Smooth muscle cell (in vitro differentiated cells): ENCODE measurements around the gene SELENOP. TPM values are rescaled to one million over a fixed set of nuclear protein-coding genes. Genes with fewer than 3 reads are reported as not detected.

ENCODE experiments used
- DNase-seq: peaks from one replicate; lab custom pipeline; 2025; ENCODE audit not compliant: unreplicated experiment; lab: John Stamatoyannopoulos, UW
- H2AFZ ChIP-seq: fragments of 200-600 bp; sonication (generic); 2 replicates; pipeline ENCODE4 v1.6.0; 2016; ENCODE audit warnings: antibody characterized with exemption, low read depth, mild to moderate bottlenecking
- H3F3A ChIP-seq: fragments of 200-600 bp; sonication (generic); 2 replicates; pipeline ENCODE4 v1.6.0; 2017; ENCODE audit warnings: antibody characterized with exemption, low read depth
- H3K27ac ChIP-seq: fragments of 200-600 bp; sonication (generic); 2 replicates; pipeline ENCODE4 v1.5.1; 2016; ENCODE audit warnings: low read depth, mild to moderate bottlenecking
- H3K27me3 ChIP-seq: fragments of 200-600 bp; sonication (generic); 2 replicates; pipeline ENCODE4 v1.6.1; 2016; ENCODE audit warnings: low read depth, mild to moderate bottlenecking
- H3K36me3 ChIP-seq: fragments of 200-600 bp; sonication (generic); 2 replicates; pipeline ENCODE4 v1.5.1; 2016; ENCODE audit warnings: low read depth
- H3K4me1 ChIP-seq: fragments of 200-600 bp; sonication (generic); 2 replicates; pipeline ENCODE4 v1.5.1; 2016; ENCODE audit warnings: low read depth
- H3K4me2 ChIP-seq: fragments of 200-600 bp; sonication (generic); 2 replicates; pipeline ENCODE4 v1.6.0; 2016; ENCODE audit warnings: mild to moderate bottlenecking
- H3K4me3 ChIP-seq: fragments of 200-600 bp; sonication (generic); 2 replicates; pipeline ENCODE4 v1.5.1; 2016; ENCODE audit warnings: mild to moderate bottlenecking
- H3K79me2 ChIP-seq: fragments of 200-600 bp; sonication (generic); 2 replicates; pipeline ENCODE4 v1.6.0; 2016; ENCODE audit warnings: low read depth, mild to moderate bottlenecking
- H3K9ac ChIP-seq: fragments of 200-600 bp; sonication (generic); 2 replicates; pipeline ENCODE4 v1.6.0; 2016; ENCODE audit warnings: low read depth
- H3K9me3 ChIP-seq: fragments of 200-600 bp; sonication (generic); replicated peaks from 2 replicates; pipeline ENCODE4 v1.5.1; 2016; ENCODE audit warnings: low read depth
- H4K20me1 ChIP-seq: fragments of 200-600 bp; sonication (generic); 2 replicates; pipeline ENCODE4 v1.6.0; 2016; ENCODE audit warnings: low read depth
- CTCF ChIP-seq: fragments of 200-600 bp; sonication (generic); IDR thresholded peaks from 2 replicates; pipeline ENCODE4 v1.5.1; 2017; ENCODE audit warnings: borderline replicate concordance, mild to moderate bottlenecking, antibody characterized with exemption; ENCODE audit not compliant: insufficient read depth, poor library complexity, severe bottlenecking
- WGBS: methylation state at CpG from one replicate; pipeline ENCODE4 v1.1.7; 2016; ENCODE audit warnings: low lambda C conversion rate; 5-methylcytosine and 5-hydroxymethylcytosine counted together
- polyA plus RNA-seq: library from polyadenylated mRNA; unstranded; fragments of >200 nt; fragmentation: Nextera tagmentation; extraction: Ambion mirVana; gene quantifications from 2 replicates; pipeline ENCODE4 v1.2.1, GENCODE V29; 2016
- total RNA-seq: library from RNA; depleted of rRNA; stranded (reverse); fragments of >200 nt; gene quantifications from 2 replicates; pipeline ENCODE4 v1.2.3, GENCODE V29; 2014

Gene SELENOP
- total and polyA plus RNA-seq, 2 experiments from 2014 or later = 11.9 to 12.2 TPM

- Histone ChIP-seq H3K4me2 (no peak overlapping the region), H3K4me3 (no peak overlapping the region), H3K36me3 (no peaks in the 10 kb centered on the region), H3K79me2 (no peaks in the 10 kb centered on the region), H3K9me3 (no peaks in the 10 kb centered on the region), H3K27me3 (no peaks in the 10 kb centered on the region), H3K27ac (no peak overlapping the region), H2AFZ (no peak overlapping the region), H4K20me1 (no peaks in the 10 kb centered on the region), H3F3A (no peaks in the 10 kb centered on the region), H3K4me1 (no peaks in the 10 kb centered on the region), H3K9ac (no peak overlapping the region)
- no peak for DNase-seq
- no peak for TF ChIP-seq CTCF
- 95% methylated on average over 5 of the region's 5 CpGs for WGBS
Observed at GRCh38 chr5:42750507-42750906, 61.2 kb downstream of the SELENOP start.

Other genes with a start within 250 kb of the SELENOP start
- 0.18 and 1.6 TPM in 2 replicates for gene CCDC152, start 55.1 kb downstream of the SELENOP start, total RNA-seq
- 0.98 and 1.4 TPM in 2 replicates for gene CCDC152, start 55.1 kb downstream of the SELENOP start, polyA plus RNA-seq
- 0.40 and 1.5 TPM in 2 replicates for gene ANXA2R, start 228.4 kb upstream of the SELENOP start, total RNA-seq
- gene ANXA2R, start 228.4 kb upstream of the SELENOP start, polyA plus RNA-seq = 0.83 TPM in 1 of 2 replicates, not detected in the other